IgD-negative memory B cell (primary cell): ENCODE data around the gene POMP. TPM values are rescaled to one million over a fixed set of nuclear protein-coding genes. Genes with fewer than 3 reads are reported as not detected.

Experiments
- H3K27ac Mint-ChIP-seq, 3 donors: one replicate each; pipeline ENCODE4 v1.8.0; 2020 to 2022; ENCODE audit warnings: mild to moderate bottlenecking in 3 of 3, mixed read lengths in 3 of 3, moderate library complexity in 1 of 3
- H3K27me3 Mint-ChIP-seq: one replicate; pipeline ENCODE4 v1.8.0; 2021; ENCODE audit warnings: mixed read lengths
- H3K36me3 Mint-ChIP-seq: one replicate; pipeline ENCODE4 v1.8.0; 2020; ENCODE audit warnings: mild to moderate bottlenecking, mixed read lengths
- H3K4me1 Mint-ChIP-seq, 3 donors: one replicate each; pipeline ENCODE4 v1.8.0; 2020 to 2022; ENCODE audit warnings: mixed read lengths in 3 of 3, mild to moderate bottlenecking in 1 of 3
- H3K4me3 Mint-ChIP-seq, 4 donors: one replicate each; pipeline ENCODE4 v1.8.0; 2020 to 2022; ENCODE audit warnings: mild to moderate bottlenecking in 4 of 4, mixed read lengths in 4 of 4, moderate library complexity in 3 of 4
- H3K9me3 Mint-ChIP-seq, 3 donors: one replicate each; pipeline ENCODE4 v1.8.0; 2020 to 2021; ENCODE audit warnings: mixed read lengths in 3 of 3, mild to moderate bottlenecking in 1 of 3
- polyA plus RNA-seq: library from polyadenylated mRNA; unstranded; fragments of 300-500 nt; fragmentation: Illumina TruSeq; gene quantifications from one replicate; pipeline ENCODE4 v1.2.3, GENCODE V29; 2021

Gene POMP
- polyA plus RNA-seq, 1 donor from 2014 or later = 78.5 TPM

DNA sequence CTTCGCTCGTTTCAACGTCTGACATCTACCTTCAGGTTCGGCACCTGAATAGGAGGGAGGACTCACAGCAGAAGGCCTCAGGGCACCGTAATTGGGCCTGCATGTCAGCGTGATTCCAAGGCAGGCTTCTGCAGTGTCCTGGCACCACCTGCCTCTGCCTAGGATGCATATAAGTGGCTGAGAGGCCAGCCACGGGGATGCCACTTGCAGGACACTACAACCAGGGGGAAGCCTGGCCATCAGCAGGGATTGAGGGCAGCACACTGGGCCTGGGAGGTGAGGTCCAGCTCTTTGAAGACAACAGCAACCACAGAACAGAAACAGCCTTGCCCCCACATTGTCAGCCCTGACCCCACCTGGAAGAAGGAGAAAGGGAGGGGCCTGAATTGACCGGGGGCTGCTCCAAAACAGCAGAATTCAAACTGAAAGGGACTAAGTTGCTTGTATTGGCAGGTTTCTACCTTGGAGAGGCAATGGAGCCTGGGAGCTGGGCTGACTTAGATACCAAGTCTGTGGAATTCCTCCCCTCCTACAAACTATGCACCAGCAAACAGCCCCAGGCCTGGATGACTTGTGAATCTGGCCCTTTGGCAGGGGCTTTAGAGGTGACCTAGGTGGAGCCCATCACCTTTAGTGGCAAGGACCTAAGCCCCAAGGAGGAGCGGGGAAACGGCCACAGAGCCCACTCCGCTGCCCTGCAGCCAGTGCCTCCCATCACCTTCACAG, 34.1 kb upstream of the POMP start:
- Mint-ChIP-seq H3K27me3 (no peaks in the 10 kb centered on the region), H3K36me3 (no peaks in the 10 kb centered on the region), H3K4me3 (no peak overlapping the region), H3K4me1 (peaks cover 0 to 3% (median 0%) of the 10 kb centered on the region in 3 donors), H3K27ac (no peak overlapping the region), H3K9me3 (no peaks in the 10 kb centered on the region)

DNA sequence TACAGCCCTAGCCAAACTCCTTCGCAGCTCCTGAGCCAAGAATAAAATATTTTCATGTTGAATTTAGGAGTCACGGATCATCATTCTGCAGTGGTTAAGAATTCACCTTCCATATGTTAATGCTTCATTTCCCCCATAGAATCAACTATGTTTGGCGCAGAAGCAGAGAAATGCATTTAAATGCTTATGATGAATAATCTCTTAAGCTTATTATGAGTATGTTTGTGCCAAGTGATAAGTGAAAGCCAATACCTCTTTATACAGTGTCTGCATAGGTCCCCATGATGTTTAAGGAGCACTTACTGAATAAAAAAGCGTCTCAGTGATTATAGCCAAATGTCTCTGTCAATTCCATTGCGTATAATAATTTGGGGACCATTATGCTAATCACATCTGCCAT, 32.7 kb upstream of the POMP start:
- Mint-ChIP-seq H3K27me3 (no peaks in the 10 kb centered on the region), H3K4me1 (peaks cover 0 to 3% (median 0%) of the 10 kb centered on the region in 3 donors), H3K4me3 (no peak overlapping the region), H3K9me3 (no peaks in the 10 kb centered on the region), H3K36me3 (no peaks in the 10 kb centered on the region), H3K27ac (peak overlapping the region in 1 of 3 donors; percentile 38)

DNA sequence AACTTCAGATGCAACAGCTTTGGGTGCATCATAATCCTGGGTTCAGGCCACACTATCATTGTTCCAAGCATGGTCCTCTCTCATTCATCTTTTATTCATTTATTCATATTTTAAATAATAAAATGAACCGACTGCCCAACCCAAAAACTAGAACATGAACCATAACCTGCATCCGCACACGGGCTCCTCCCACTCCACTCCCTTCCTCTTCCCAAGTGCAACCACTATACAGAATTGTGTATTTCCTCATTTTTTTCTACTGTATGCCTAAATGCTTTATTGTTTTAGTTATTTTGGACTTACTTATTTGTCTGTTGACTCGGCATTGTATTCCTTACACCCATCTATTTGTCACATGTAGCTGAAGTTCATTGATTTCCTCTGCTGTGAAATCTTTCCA, 30.7 kb upstream of the POMP start:
- Mint-ChIP-seq H3K27me3 (no peaks in the 10 kb centered on the region), H3K36me3 (no peaks in the 10 kb centered on the region), H3K4me3 (no peak overlapping the region), H3K4me1 (peaks cover 0 to 3% (median 0%) of the 10 kb centered on the region in 3 donors), H3K27ac (no peak overlapping the region), H3K9me3 (no peaks in the 10 kb centered on the region)

- H3K36me3 Mint-ChIP-seq = no peaks in the 10 kb centered on the region
- peaks cover 1% of the 10 kb centered on the region for H3K27me3 Mint-ChIP-seq
- no peak overlapping the region for H3K4me3 Mint-ChIP-seq
- H3K4me1 Mint-ChIP-seq = no peaks in the 10 kb centered on the region
- no peak overlapping the region for H3K27ac Mint-ChIP-seq
- no peaks in the 10 kb centered on the region for H3K9me3 Mint-ChIP-seq
Measured at GRCh38 chr13:28630869-28631268, 28.1 kb upstream of the POMP start.

DNA sequence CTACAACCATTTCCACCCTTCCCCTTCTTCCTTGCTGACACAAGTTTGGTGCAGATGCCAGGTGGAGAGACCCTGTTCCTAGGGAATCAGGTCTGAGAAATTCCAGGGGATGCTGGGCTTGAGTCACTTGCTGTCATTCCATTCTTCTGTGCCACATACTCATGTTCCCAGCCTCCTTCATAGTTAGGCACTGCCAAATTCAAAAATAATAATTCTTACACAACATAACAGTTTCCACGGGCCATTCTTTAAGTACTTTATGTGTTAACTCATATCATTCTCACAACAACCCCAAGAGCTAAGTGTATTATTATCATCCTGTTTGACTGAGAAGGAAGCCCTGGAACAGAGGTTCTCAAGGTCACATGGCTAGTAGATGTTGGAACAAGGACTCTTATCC, 27.1 kb upstream of the POMP start:
- Mint-ChIP-seq H3K4me3 (no peak overlapping the region), H3K27me3 (peaks cover 5% of the 10 kb centered on the region), H3K27ac (no peak overlapping the region), H3K36me3 (no peaks in the 10 kb centered on the region), H3K9me3 (no peaks in the 10 kb centered on the region), H3K4me1 (peaks cover under 1 to 4% (median 3%) of the 10 kb centered on the region in 3 donors)

DNA sequence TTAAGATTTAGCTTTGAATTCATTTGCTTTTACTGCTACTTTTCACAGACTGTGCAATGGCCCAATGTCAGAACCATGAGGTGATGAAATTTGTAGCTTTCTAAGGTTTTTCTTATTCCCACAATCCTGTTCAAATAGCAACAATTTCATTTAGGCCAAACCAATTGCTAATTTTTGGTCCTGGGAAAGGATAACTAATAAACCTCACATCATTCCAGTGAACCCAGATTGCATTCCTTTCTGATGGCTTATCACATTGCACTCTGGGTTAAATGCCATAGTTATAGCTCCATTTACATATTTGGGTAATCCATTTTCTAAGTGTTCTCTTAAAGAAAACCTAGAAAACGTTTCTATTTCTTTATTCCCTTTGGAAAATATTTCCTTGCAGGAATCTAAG, 22.9 kb upstream of the POMP start:
- no peaks in the 10 kb centered on the region for H3K36me3 Mint-ChIP-seq
- H3K9me3 Mint-ChIP-seq = no peaks in the 10 kb centered on the region
- H3K4me1 Mint-ChIP-seq = peaks cover 3 to 7% (median 6%) of the 10 kb centered on the region in 3 donors
- H3K27ac Mint-ChIP-seq = no peak overlapping the region
- peaks cover 6% of the 10 kb centered on the region for H3K27me3 Mint-ChIP-seq
- no peak overlapping the region for H3K4me3 Mint-ChIP-seq

DNA sequence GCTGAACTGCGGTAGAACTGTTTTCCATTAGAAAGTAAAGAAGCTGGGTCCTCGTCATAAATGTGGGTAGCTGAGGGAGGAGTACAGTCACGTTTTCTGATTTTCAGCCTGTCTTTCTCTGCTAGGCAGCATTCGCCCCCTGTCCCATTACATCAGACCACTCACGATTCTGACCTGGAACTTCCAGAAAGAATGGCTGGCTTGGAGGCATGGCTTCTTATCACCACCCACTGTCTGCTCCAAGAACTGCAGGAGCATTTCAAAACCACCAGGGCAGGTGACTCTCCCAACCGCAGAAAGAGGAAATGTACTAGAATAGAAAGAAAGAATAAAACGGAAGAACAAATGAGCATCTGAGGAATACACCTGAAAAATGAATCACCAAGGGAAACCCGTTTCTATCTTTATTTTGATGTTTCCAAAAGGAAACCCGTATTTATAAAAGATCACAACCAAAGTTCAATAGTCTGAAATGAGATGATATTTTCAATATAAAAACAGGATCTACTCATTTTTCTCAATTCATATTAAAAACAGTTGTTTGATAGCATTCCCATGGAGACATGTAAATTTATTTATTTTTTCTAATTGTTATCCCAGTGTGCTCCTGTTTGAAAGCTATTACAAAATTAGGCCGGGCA, 22.1 kb upstream of the POMP start:
- Mint-ChIP-seq H3K4me1 (peaks cover 3 to 10% (median 6%) of the 10 kb centered on the region in 3 donors), H3K9me3 (no peaks in the 10 kb centered on the region), H3K27me3 (peaks cover 7% of the 10 kb centered on the region), H3K36me3 (no peaks in the 10 kb centered on the region), H3K4me3 (peak overlapping the region in 2 of 4 donors; percentile 33 to 62), H3K27ac (peak overlapping the region in 2 of 3 donors; percentile 5 to 9)

- H3K9me3 Mint-ChIP-seq = no peaks in the 10 kb centered on the region
- H3K4me1 Mint-ChIP-seq = peaks cover 3 to 10% (median 6%) of the 10 kb centered on the region in 3 donors
- H3K27ac Mint-ChIP-seq = no peak overlapping the region
- peaks cover 9% of the 10 kb centered on the region for H3K27me3 Mint-ChIP-seq
- H3K4me3 Mint-ChIP-seq = peak overlapping the region in 2 of 4 donors; percentile 72 to 83
- H3K36me3 Mint-ChIP-seq = no peaks in the 10 kb centered on the region
Measured at GRCh38 chr13:28637714-28638355, 21.1 kb upstream of the POMP start.

- Mint-ChIP-seq H3K9me3 (peaks cover 0 to 4% (median 0%) of the 10 kb centered on the region in 3 donors), H3K27ac (no peak overlapping the region), H3K27me3 (peaks cover 9% of the 10 kb centered on the region), H3K4me3 (no peak overlapping the region), H3K36me3 (no peaks in the 10 kb centered on the region), H3K4me1 (peaks cover 3 to 10% (median 6%) of the 10 kb centered on the region in 3 donors)
Measured at GRCh38 chr13:28638756-28639155, 20.2 kb upstream of the POMP start.

DNA sequence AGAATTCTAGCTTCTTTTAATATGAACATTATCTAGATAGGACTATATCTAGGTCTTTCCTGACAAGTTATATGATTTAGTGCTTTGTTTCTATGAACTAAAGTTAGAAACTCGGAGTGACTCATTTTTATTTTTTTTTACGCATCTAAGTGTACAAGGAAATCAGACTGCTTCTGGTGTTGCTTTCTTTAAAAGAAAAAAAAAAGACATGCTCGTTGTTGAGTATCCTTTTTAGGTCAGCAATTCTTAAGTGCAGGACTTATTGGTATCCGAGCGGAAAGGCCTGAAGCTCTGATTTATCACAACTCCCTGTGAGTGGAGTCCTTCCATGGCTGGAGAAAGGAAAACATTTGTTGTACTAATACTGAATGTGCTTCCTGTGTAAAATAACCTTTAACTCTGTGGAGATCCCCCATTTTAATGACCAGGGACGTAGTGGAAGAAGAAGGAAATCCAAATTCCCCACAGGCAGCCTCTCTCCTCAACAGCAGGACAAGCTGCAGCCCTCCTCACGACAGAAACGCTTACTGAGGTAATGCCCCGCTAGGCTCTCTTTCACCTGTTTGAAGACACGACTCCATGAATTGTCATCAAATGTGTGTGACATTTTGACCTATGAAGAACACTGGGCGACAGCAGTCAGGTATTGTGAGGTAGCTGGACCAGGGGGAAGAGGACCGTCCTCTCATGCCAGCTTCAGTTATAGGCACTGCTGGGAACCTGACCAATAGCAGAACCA, 17.9 kb upstream of the POMP start:
- Mint-ChIP-seq H3K36me3 (no peaks in the 10 kb centered on the region), H3K27ac (no peak overlapping the region), H3K4me3 (peak overlapping the region in 1 of 4 donors; percentile 70), H3K9me3 (peaks cover 0 to 4% (median 0%) of the 10 kb centered on the region in 3 donors), H3K27me3 (peaks cover 7% of the 10 kb centered on the region), H3K4me1 (peaks cover 3 to 10% (median 6%) of the 10 kb centered on the region in 3 donors)

GRCh38 chr13:28641600-28641926, 17.4 kb upstream of the POMP start:
- Mint-ChIP-seq H3K36me3 (no peaks in the 10 kb centered on the region), H3K9me3 (peaks cover 0 to 4% (median 0%) of the 10 kb centered on the region in 3 donors), H3K4me1 (peaks cover 3 to 9% (median 6%) of the 10 kb centered on the region in 3 donors), H3K27me3 (peaks cover 6% of the 10 kb centered on the region), H3K27ac (no peak overlapping the region), H3K4me3 (no peak overlapping the region)

GRCh38 chr13:28650284-28650683, 8.6 kb upstream of the POMP start:
- no peaks in the 10 kb centered on the region for H3K27me3 Mint-ChIP-seq
- peaks cover 6% of the 10 kb centered on the region for H3K36me3 Mint-ChIP-seq
- H3K4me3 Mint-ChIP-seq = no peak overlapping the region
- H3K4me1 Mint-ChIP-seq = peaks cover 0 to 2% (median under 1%) of the 10 kb centered on the region in 3 donors
- H3K9me3 Mint-ChIP-seq = no peaks in the 10 kb centered on the region
- no peak overlapping the region for H3K27ac Mint-ChIP-seq

DNA sequence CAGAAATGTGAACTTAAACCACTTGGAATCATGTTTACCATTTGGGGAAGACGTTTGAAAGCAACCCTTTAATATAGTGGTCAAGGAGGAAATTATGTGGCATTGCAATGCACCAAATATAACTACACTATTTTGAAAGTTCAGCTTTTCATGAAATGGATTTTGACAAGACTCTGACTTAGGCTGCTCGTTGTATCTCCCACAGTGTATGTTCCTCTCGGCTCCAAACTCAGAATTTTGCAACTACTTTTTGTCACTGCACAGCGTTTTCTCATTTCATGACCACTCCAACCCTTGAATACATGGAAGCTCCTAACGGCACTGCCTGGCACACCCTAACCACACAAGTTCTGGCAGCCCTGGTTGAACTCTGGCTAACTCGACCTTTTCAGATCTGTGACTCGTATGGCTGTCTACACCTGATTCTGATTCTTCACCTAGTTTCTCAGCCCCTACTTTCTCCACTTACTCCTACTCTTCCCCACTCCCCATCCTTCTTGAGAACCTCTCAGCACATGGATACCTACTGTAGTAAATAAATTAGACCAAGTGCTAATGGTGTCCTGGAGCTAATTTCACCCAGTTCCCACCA, 7.0 kb upstream of the POMP start:
- peaks cover 0 to 10% (median 6%) of the 10 kb centered on the region in 3 donors for H3K4me1 Mint-ChIP-seq
- peaks cover 6% of the 10 kb centered on the region for H3K36me3 Mint-ChIP-seq
- H3K9me3 Mint-ChIP-seq = no peaks in the 10 kb centered on the region
- H3K27me3 Mint-ChIP-seq = no peaks in the 10 kb centered on the region
- no peak overlapping the region for H3K4me3 Mint-ChIP-seq
- peak overlapping the region in 2 of 3 donors; percentile 6 to 25 for H3K27ac Mint-ChIP-seq

GRCh38 chr13:28653111-28653510, 5.8 kb upstream of the POMP start:
- H3K9me3 Mint-ChIP-seq = no peaks in the 10 kb centered on the region
- no peak overlapping the region for H3K4me3 Mint-ChIP-seq
- H3K4me1 Mint-ChIP-seq = peaks cover 4 to 18% (median 14%) of the 10 kb centered on the region in 3 donors

More at GRCh38 chr13:28653111-28653510, 5.8 kb upstream of the POMP start:
- Mint-ChIP-seq H3K36me3 (peaks cover 6% of the 10 kb centered on the region), H3K27ac (no peak overlapping the region), H3K27me3 (no peaks in the 10 kb centered on the region)
